Activated B cell treated with CpG ODN at 0.5 μM for 24 hours (primary cell): ENCODE measurements around the gene TSHZ1. TPM values are rescaled to one million over a fixed set of nuclear protein-coding genes. Genes with fewer than 3 reads are reported as not detected.
A peak's percentile ranks its signal among the peaks of the same experiment; 100 is the strongest.

Experiments
- ATAC-seq: fragments of 200-7000 bp; cut with Tn5 transposase; one replicate; pipeline ENCODE4 v1.10.0; 2021; ENCODE audit warnings: low read depth, mild to moderate bottlenecking, moderate library complexity
- CTCF ChIA-PET: fragments of 350-600 bp; sonication (Branson Sonifier 250); formaldehyde crosslinking; loops from one replicate; lab custom pipeline; 2021; ENCODE audit warnings: antibody characterized with exemption; lab: Charles Lee
- POLR2A ChIA-PET: fragments of 350-600 bp; sonication (Branson Sonifier 250); formaldehyde crosslinking; loops from one replicate; lab custom pipeline; 2021; ENCODE audit warnings: antibody characterized with exemption; lab: Charles Lee
- DNase-seq: peaks from one replicate; pipeline ENCODE4 v3.0.0; 2022
- H3K27ac Mint-ChIP-seq: one replicate; pipeline ENCODE4 v1.8.0; 2020; ENCODE audit warnings: mixed read lengths
- H3K27me3 Mint-ChIP-seq: one replicate; pipeline ENCODE4 v1.8.0; 2021; ENCODE audit warnings: mixed read lengths
- H3K36me3 Mint-ChIP-seq: one replicate; pipeline ENCODE4 v1.8.0; 2021; ENCODE audit warnings: low read depth, mixed read lengths
- H3K4me1 Mint-ChIP-seq: one replicate; pipeline ENCODE4 v1.8.0; 2021; ENCODE audit warnings: mixed read lengths
- H3K4me3 Mint-ChIP-seq: one replicate; pipeline ENCODE4 v1.8.0; 2020; ENCODE audit warnings: mild to moderate bottlenecking, mixed read lengths
- H3K9me3 Mint-ChIP-seq: one replicate; pipeline ENCODE4 v1.8.0; 2020; ENCODE audit warnings: mixed read lengths
- CTCF ChIP-seq: fragments of 200-600 bp; IDR thresholded peaks from one replicate; pipeline ENCODE4 v1.8.0; 2022; ENCODE audit warnings: antibody characterized with exemption, mild to moderate bottlenecking
- intact Hi-C: fragments of 100-400 bp; cut with micrococcal nuclease; formaldehyde crosslinking; loops from one replicate; pipeline ENCODE4 v1.15.1; 2024
- total RNA-seq: library from RNA; stranded (reverse); gene quantifications from 2 replicates; pipeline ENCODE4 v1.2.3, GENCODE V29; 2022

TSHZ1 gene
- total RNA-seq, 1 donor from 2014 or later, result 8.6 TPM

GRCh38 chr18:75168619-75169018 is 42.0 kb upstream of the TSHZ1 start:
- H3K9me3 Mint-ChIP-seq, result no peaks in the 10 kb centered on the region
- H3K27ac Mint-ChIP-seq, result no peak overlapping the region
- TF ChIP-seq CTCF, result no peak
- peaks cover 5% of the 10 kb centered on the region for H3K27me3 Mint-ChIP-seq
- ChIA-PET CTCF (no interaction called here), POLR2A (no interaction called here)
- ATAC-seq (no peak), DNase-seq (no peak)
- H3K4me3 Mint-ChIP-seq, result no peak overlapping the region
- no peaks in the 10 kb centered on the region for H3K36me3 Mint-ChIP-seq
- intact Hi-C loops, result no loop called here
- peaks cover 10% of the 10 kb centered on the region for H3K4me1 Mint-ChIP-seq

- DNase-seq (no peak), ATAC-seq (no peak)
- no peak overlapping the region for H3K4me3 Mint-ChIP-seq
- peaks cover 5% of the 10 kb centered on the region for H3K27me3 Mint-ChIP-seq
- H3K9me3 Mint-ChIP-seq, result no peaks in the 10 kb centered on the region
- peaks cover 14% of the 10 kb centered on the region for H3K4me1 Mint-ChIP-seq
- intact Hi-C loops, result no loop called here
- no peak overlapping the region for H3K27ac Mint-ChIP-seq
- TF ChIP-seq CTCF, result no peak
- ChIA-PET CTCF (no interaction called here), POLR2A (no interaction called here)
- no peaks in the 10 kb centered on the region for H3K36me3 Mint-ChIP-seq
Observed at GRCh38 chr18:75169411-75169810, 41.2 kb upstream of the TSHZ1 start.

GRCh38 chr18:75170022-75170789 is 40.4 kb upstream of the TSHZ1 start:
- peaks cover 14% of the 10 kb centered on the region for H3K4me1 Mint-ChIP-seq
- H3K9me3 Mint-ChIP-seq, result no peaks in the 10 kb centered on the region
- H3K36me3 Mint-ChIP-seq, result no peaks in the 10 kb centered on the region
- CTCF ChIA-PET, result no interaction called here
- intact Hi-C loops, result loop anchor here (5.0 kb wide), 2 partner anchors 98 to 307 kb away; no protein-coding TSS in a partner anchor
- POLR2A ChIA-PET, result no interaction called here
- no peak for DNase-seq
- no peak for TF ChIP-seq CTCF
- peaks cover 5% of the 10 kb centered on the region for H3K27me3 Mint-ChIP-seq
- no peak overlapping the region for H3K4me3 Mint-ChIP-seq
- H3K27ac Mint-ChIP-seq, result no peak overlapping the region
- no peak for ATAC-seq

- no peaks in the 10 kb centered on the region for H3K9me3 Mint-ChIP-seq
- CTCF ChIA-PET, result no interaction called here
- H3K4me1 Mint-ChIP-seq, result peaks cover 14% of the 10 kb centered on the region
- H3K36me3 Mint-ChIP-seq, result no peaks in the 10 kb centered on the region
- no peak overlapping the region for H3K4me3 Mint-ChIP-seq
- H3K27me3 Mint-ChIP-seq, result peaks cover 5% of the 10 kb centered on the region
- intact Hi-C loops, result loop anchor here (5.0 kb wide), 2 partner anchors 99 to 306 kb away; no protein-coding TSS in a partner anchor
- POLR2A ChIA-PET, result no interaction called here
- ATAC-seq (no peak), DNase-seq (no peak)
- no peak for TF ChIP-seq CTCF
- no peak overlapping the region for H3K27ac Mint-ChIP-seq
Observed at GRCh38 chr18:75170916-75171315, 39.7 kb upstream of the TSHZ1 start.

GRCh38 chr18:75172299-75173124 is 38.1 kb upstream of the TSHZ1 start:
- H3K27me3 Mint-ChIP-seq, result peaks cover 5% of the 10 kb centered on the region
- POLR2A ChIA-PET, result no interaction called here
- H3K36me3 Mint-ChIP-seq, result no peaks in the 10 kb centered on the region
- H3K9me3 Mint-ChIP-seq, result no peaks in the 10 kb centered on the region
- TF ChIP-seq CTCF, result no peak
- ATAC-seq (no peak), DNase-seq (no peak)
- no peak overlapping the region for H3K4me3 Mint-ChIP-seq
- intact Hi-C loops, result loop anchor here (2.0 to 5.0 kb wide), 3 partner anchors 100 to 305 kb away; no protein-coding TSS in a partner anchor
- H3K4me1 Mint-ChIP-seq, result peaks cover 14% of the 10 kb centered on the region
- H3K27ac Mint-ChIP-seq, result peak overlapping the region; percentile 2
- CTCF ChIA-PET, result interaction anchor here (0.9 to 1.1 kb wide), 2 partner anchors 58 to 198 kb away, joined by 3 read pairs; no protein-coding TSS in a partner anchor
